Naive B cell (primary cell): ENCODE measurements around the gene LRRC31. TPM values are rescaled to one million over a fixed set of nuclear protein-coding genes. Genes with fewer than 3 reads are reported as not detected.

Experiments used
- ATAC-seq, 2 donors: fragments of 150-1000 bp; cut with Tn5 transposase; 2 replicates each; pipeline ENCODE4 v1.10.0; 2021; ENCODE audit warnings: low read depth in 2 of 2, mild to moderate bottlenecking in 2 of 2, moderate library complexity in 2 of 2
- DNase-seq: peaks from one replicate; pipeline ENCODE4 v3.0.0; 2022
- H3K27ac Mint-ChIP-seq, 6 donors: one replicate each; pipeline ENCODE4 v1.8.0; 2020 to 2022; ENCODE audit warnings: mild to moderate bottlenecking in 6 of 6, mixed read lengths in 6 of 6, moderate library complexity in 5 of 6, inconsistent platforms in 2 of 6
- H3K27me3 Mint-ChIP-seq, 3 donors: one replicate each; pipeline ENCODE4 v1.8.0; 2021 to 2022; ENCODE audit warnings: mixed read lengths in 3 of 3, mild to moderate bottlenecking in 1 of 3
- H3K36me3 Mint-ChIP-seq, 2 donors: one replicate each; pipeline ENCODE4 v1.8.0; 2020 to 2022; ENCODE audit warnings: mixed read lengths in 2 of 2, inconsistent platforms in 1 of 2, mild to moderate bottlenecking in 1 of 2
- H3K4me1 Mint-ChIP-seq, 3 donors: one replicate each; pipeline ENCODE4 v1.8.0; 2020 to 2022; ENCODE audit warnings: mixed read lengths in 3 of 3, inconsistent platforms in 1 of 3, mild to moderate bottlenecking in 1 of 3, moderate library complexity in 1 of 3
- H3K4me3 Mint-ChIP-seq, 8 donors: one replicate each; pipeline ENCODE4 v1.8.0; 2020 to 2022; ENCODE audit warnings: mild to moderate bottlenecking in 8 of 8, mixed read lengths in 8 of 8, moderate library complexity in 8 of 8, inconsistent platforms in 2 of 8
- H3K9me3 Mint-ChIP-seq, 7 donors: one replicate each; pipeline ENCODE4 v1.8.0; 2020 to 2022; ENCODE audit warnings: mixed read lengths in 7 of 7, mild to moderate bottlenecking in 5 of 7, inconsistent platforms in 2 of 7, moderate library complexity in 1 of 7
- polyA plus RNA-seq, 6 donors: library from polyadenylated mRNA; unstranded; fragments of 300-500 nt; fragmentation: Illumina TruSeq; gene quantifications; one replicate each; pipeline ENCODE4 v1.2.3, GENCODE V29; 2021; ENCODE audit warnings: low read depth in 6 of 6

LRRC31 gene
- polyA plus RNA-seq, 6 donors from 2014 or later, result not detected

GRCh38 chr3:169880576-169881250, 11.0 kb upstream of the LRRC31 start:
- peaks cover 0 to 13% (median 7%) of the 10 kb centered on the region in 3 donors for H3K4me1 Mint-ChIP-seq
- ATAC-seq (no peak), DNase-seq (no peak)
- H3K4me3 Mint-ChIP-seq, result no peak overlapping the region
- H3K27ac Mint-ChIP-seq, result peak overlapping the region in 1 of 6 donors; percentile 65
- H3K27me3 Mint-ChIP-seq, result no peaks in the 10 kb centered on the region
- no peaks in the 10 kb centered on the region for H3K9me3 Mint-ChIP-seq
- H3K36me3 Mint-ChIP-seq, result no peaks in the 10 kb centered on the region

GRCh38 chr3:169879845-169880575, 10.3 kb upstream of the LRRC31 start:
- H3K36me3 Mint-ChIP-seq, result no peaks in the 10 kb centered on the region
- H3K4me3 Mint-ChIP-seq, result no peak overlapping the region
- peaks cover 0 to 13% (median 7%) of the 10 kb centered on the region in 3 donors for H3K4me1 Mint-ChIP-seq
- no peak overlapping the region for H3K27ac Mint-ChIP-seq
- no peak for ATAC-seq
- H3K27me3 Mint-ChIP-seq, result no peaks in the 10 kb centered on the region
- no peaks in the 10 kb centered on the region for H3K9me3 Mint-ChIP-seq
- DNase-seq, result no peak

GRCh38 chr3:169879013-169879557, 9.3 kb upstream of the LRRC31 start:
- ATAC-seq, result no peak
- no peak overlapping the region for H3K4me3 Mint-ChIP-seq

GRCh38 chr3:169871129-169871886, 1.6 kb upstream of the LRRC31 start:
- H3K9me3 Mint-ChIP-seq, result peaks cover 0 to 2% (median 0%) of the 10 kb centered on the region in 7 donors
- peak overlapping the region in 1 of 8 donors; percentile 1 for H3K4me3 Mint-ChIP-seq
- H3K4me1 Mint-ChIP-seq, result peaks cover 12 to 20% (median 18%) of the 10 kb centered on the region in 3 donors
- ATAC-seq (peak in 1 of 2 donors; percentile 51), DNase-seq (no peak)
- H3K27ac Mint-ChIP-seq, result peak overlapping the region in 5 of 6 donors; percentile 4 to 81 (median 59)
- H3K36me3 Mint-ChIP-seq, result no peaks in the 10 kb centered on the region
- H3K27me3 Mint-ChIP-seq, result no peaks in the 10 kb centered on the region

More at GRCh38 chr3:169879013-169879557, 9.3 kb upstream of the LRRC31 start:
- Mint-ChIP-seq H3K4me1 (peaks cover 0 to 7% (median 5%) of the 10 kb centered on the region in 3 donors), H3K9me3 (no peaks in the 10 kb centered on the region), H3K27ac (peak overlapping the region in 1 of 6 donors; percentile 42), H3K36me3 (no peaks in the 10 kb centered on the region), H3K27me3 (no peaks in the 10 kb centered on the region)
- DNase-seq, result no peak

GRCh38 chr3:169868369-169868768, 1.4 kb downstream of the LRRC31 start:
- H3K4me1 Mint-ChIP-seq, result peaks cover 33 to 47% (median 44%) of the 10 kb centered on the region in 3 donors
- H3K27me3 Mint-ChIP-seq, result no peaks in the 10 kb centered on the region
- H3K9me3 Mint-ChIP-seq, result peaks cover 0 to 2% (median 0%) of the 10 kb centered on the region in 7 donors
- ATAC-seq (no peak), DNase-seq (no peak)
- H3K36me3 Mint-ChIP-seq, result no peaks in the 10 kb centered on the region
- no peak overlapping the region for H3K4me3 Mint-ChIP-seq
- H3K27ac Mint-ChIP-seq, result peak overlapping the region in 2 of 6 donors; percentile 9 to 83

GRCh38 chr3:169867584-169868210, 2.0 kb downstream of the LRRC31 start:
- Mint-ChIP-seq H3K4me3 (no peak overlapping the region), H3K4me1 (peaks cover 34 to 53% (median 44%) of the 10 kb centered on the region in 3 donors), H3K9me3 (peaks cover 0 to 2% (median 0%) of the 10 kb centered on the region in 7 donors), H3K36me3 (no peaks in the 10 kb centered on the region), H3K27ac (peak overlapping the region in 2 of 6 donors; percentile 25 to 83), H3K27me3 (no peaks in the 10 kb centered on the region)
- no peak for ATAC-seq
- DNase-seq, result no peak

GRCh38 chr3:169865176-169865767, 4.5 kb downstream of the LRRC31 start:
- Mint-ChIP-seq H3K9me3 (peaks cover 0 to 2% (median 0%) of the 10 kb centered on the region in 7 donors), H3K4me1 (peaks cover 25 to 38% (median 34%) of the 10 kb centered on the region in 3 donors), H3K4me3 (peak overlapping the region in 7 of 8 donors; percentile 58 to 87 (median 78)), H3K27me3 (no peaks in the 10 kb centered on the region), H3K27ac (peak overlapping the region; percentile 79 to 97 (median 96)), H3K36me3 (no peaks in the 10 kb centered on the region)
- DNase-seq (peak; percentile 61), ATAC-seq (peak; percentile 90 to 91)

GRCh38 chr3:169864270-169864669, 5.5 kb downstream of the LRRC31 start:
- Mint-ChIP-seq H3K9me3 (peaks cover 0 to 2% (median 0%) of the 10 kb centered on the region in 7 donors), H3K27me3 (no peaks in the 10 kb centered on the region), H3K27ac (peak overlapping the region in 4 of 6 donors; percentile 24 to 95 (median 62)), H3K36me3 (no peaks in the 10 kb centered on the region), H3K4me3 (peak overlapping the region in 6 of 8 donors; percentile 3 to 61 (median 30)), H3K4me1 (peaks cover 22 to 33% (median 26%) of the 10 kb centered on the region in 3 donors)
- ATAC-seq (no peak), DNase-seq (no peak)

- DNase-seq (peak; percentile 70), ATAC-seq (peak; percentile 43 to 55)
- Mint-ChIP-seq H3K4me1 (peaks cover 22 to 33% (median 26%) of the 10 kb centered on the region in 3 donors), H3K4me3 (peak overlapping the region in 7 of 8 donors; percentile 29 to 66 (median 50)), H3K27ac (peak overlapping the region in 5 of 6 donors; percentile 24 to 88 (median 47)), H3K36me3 (no peaks in the 10 kb centered on the region), H3K27me3 (no peaks in the 10 kb centered on the region), H3K9me3 (peaks cover 0 to 2% (median 0%) of the 10 kb centered on the region in 7 donors)
These were observed 6.3 kb downstream of the LRRC31 start for GRCh38 chr3:169863458-169863899.

GRCh38 chr3:169861871-169862270, 7.9 kb downstream of the LRRC31 start:
- H3K27ac Mint-ChIP-seq, result no peak overlapping the region
- no peaks in the 10 kb centered on the region for H3K36me3 Mint-ChIP-seq
- no peaks in the 10 kb centered on the region for H3K9me3 Mint-ChIP-seq
- peaks cover 0 to 4% (median 2%) of the 10 kb centered on the region in 3 donors for H3K27me3 Mint-ChIP-seq
- peaks cover 22 to 33% (median 26%) of the 10 kb centered on the region in 3 donors for H3K4me1 Mint-ChIP-seq
- H3K4me3 Mint-ChIP-seq, result no peak overlapping the region
- ATAC-seq (no peak), DNase-seq (no peak)

- DNase-seq (no peak), ATAC-seq (no peak)
- no peaks in the 10 kb centered on the region for H3K4me1 Mint-ChIP-seq
- no peaks in the 10 kb centered on the region for H3K9me3 Mint-ChIP-seq
- H3K36me3 Mint-ChIP-seq, result no peaks in the 10 kb centered on the region
- H3K27ac Mint-ChIP-seq, result no peak overlapping the region
- H3K4me3 Mint-ChIP-seq, result no peak overlapping the region
- peaks cover 0 to 9% (median 4%) of the 10 kb centered on the region in 3 donors for H3K27me3 Mint-ChIP-seq
These were observed 11.9 kb downstream of the LRRC31 start for GRCh38 chr3:169857811-169858210.

- ATAC-seq (no peak), DNase-seq (no peak)
- H3K4me3 Mint-ChIP-seq, result no peak overlapping the region
- H3K4me1 Mint-ChIP-seq, result peaks cover 0 to 1% (median 0%) of the 10 kb centered on the region in 3 donors
- H3K36me3 Mint-ChIP-seq, result no peaks in the 10 kb centered on the region
- peak overlapping the region in 1 of 6 donors; percentile 44 for H3K27ac Mint-ChIP-seq
- H3K27me3 Mint-ChIP-seq, result peaks cover 0 to 9% (median 4%) of the 10 kb centered on the region in 3 donors
- H3K9me3 Mint-ChIP-seq, result no peaks in the 10 kb centered on the region
These were observed 14.2 kb downstream of the LRRC31 start for GRCh38 chr3:169855514-169855913.
